GM19025 (cell line): ENCODE measurements around the gene HOXC6.

ENCODE experiments used
- ATAC-seq: cut with Tn5 transposase; IDR thresholded peaks from one replicate; pipeline ENCODE4 v1.9.1; 2021; ENCODE audit warnings: mild to moderate bottlenecking, low read depth, moderate library complexity; ENCODE audit not compliant: unreplicated experiment

The HOXC6 gene

DNA sequence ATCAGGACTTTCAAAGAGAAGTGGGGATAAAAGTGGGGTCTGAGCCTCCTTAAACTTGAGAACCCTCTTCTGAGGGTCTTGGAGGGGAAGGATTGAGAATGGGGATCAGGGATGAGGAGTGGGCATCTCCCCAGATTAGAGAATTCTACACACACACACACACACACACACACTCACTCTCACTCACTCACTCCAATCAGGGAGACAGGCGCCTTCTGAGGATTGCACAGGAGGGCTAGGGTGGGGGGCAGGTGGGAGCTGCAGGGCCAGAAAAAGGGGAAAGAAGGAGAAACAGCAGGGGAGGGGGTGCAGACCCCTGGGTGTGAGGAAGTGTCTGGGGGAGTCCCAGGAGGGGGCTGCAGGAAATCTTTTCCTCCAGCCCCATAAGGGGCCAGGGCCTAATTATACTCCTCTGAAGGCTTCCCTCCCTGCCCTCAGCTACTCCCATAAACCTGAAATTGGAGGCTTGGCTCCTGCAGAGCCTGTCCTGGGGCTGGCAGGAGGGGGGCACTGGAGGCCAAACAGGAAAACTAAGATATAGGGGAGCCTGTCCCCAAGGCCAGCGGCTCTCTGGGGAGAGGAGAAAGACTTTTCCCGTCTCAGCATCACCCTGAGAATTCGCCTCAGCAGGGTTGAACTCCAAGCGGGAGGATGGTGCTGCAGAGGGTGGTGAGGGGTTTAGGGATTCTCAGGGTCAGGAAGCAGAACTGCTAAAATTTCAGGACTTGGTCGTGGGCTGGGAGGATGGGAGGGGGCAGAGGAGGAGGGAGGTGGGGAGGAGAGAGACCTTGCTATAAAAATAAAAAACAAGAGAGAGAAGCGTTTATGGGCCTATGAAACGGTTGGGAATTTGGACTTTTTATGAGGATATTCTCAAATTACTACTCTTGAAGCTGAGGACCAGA lies 26.7 kb upstream of the HOXC6 start:
- no peak for ATAC-seq

DNA sequence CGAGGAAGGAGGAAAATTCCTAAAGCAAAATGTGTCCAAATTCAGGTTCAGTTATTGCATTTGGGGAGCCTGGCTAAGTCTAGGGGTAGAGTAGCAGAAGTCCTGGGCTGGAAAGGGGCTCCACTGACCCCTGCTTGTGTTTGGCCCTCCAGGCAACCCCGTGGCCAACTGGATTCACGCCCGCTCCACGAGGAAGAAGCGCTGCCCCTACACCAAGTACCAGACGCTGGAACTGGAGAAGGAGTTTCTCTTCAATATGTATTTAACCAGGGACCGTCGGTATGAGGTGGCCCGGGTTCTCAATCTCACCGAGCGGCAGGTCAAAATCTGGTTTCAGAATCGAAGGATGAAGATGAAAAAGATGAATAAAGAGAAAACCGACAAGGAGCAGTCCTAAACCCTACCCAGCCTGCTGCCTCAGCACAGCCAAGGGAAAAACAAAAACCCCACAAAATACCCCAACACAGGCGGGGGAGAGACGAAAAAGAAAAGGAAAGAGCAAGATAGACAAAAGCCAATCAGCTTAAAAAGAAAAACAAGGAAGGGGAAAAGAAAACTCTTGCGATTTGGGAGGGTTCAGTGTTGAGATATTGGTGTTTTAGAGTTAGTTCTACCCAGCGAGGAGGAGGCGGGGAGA lies 25.8 kb upstream of the HOXC6 start:
- no peak for ATAC-seq

DNA sequence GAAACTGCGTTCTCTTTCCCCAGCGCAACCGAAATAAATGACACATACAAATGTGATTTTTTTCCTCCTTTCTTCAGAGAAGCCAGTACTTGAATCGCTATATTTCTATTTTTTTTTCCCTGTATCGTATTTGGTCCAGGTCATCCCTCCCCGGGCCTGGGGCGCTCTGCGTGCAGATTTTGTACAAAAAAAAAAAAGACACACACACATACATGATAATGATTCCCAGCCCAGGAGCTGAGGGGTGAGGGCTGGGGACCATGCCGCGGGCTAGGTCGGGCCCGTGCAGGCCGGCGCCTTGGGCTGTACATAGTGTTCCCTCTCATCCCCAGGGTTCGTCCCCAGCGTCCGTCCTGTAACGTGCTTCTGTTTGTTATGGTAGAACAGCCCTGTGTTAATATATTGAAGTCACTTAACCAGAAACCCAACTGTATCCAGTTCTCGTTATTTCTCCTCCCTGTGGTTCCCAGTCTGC lies 25.3 kb upstream of the HOXC6 start:
- no peak for ATAC-seq

DNA sequence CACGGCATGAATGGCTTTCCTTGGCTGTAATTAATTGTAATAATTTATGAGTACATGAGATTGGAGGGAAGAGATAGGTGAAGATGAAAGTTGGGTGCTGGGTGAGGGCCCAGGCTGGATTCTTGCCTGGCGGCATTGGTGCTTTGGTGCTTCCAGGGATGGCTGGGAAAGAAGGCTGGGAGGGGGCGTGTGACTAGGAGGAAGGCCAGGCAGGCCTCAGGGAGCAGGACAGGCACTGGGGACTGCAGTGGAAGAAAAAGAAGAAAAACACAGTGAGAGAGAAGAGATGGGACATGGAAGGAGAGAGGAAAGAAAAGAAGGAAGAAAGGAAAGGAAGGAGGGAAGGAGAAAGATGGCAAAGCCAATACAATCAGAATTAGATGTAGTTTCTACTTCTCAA lies 24.6 kb upstream of the HOXC6 start:
- no peak for ATAC-seq

DNA sequence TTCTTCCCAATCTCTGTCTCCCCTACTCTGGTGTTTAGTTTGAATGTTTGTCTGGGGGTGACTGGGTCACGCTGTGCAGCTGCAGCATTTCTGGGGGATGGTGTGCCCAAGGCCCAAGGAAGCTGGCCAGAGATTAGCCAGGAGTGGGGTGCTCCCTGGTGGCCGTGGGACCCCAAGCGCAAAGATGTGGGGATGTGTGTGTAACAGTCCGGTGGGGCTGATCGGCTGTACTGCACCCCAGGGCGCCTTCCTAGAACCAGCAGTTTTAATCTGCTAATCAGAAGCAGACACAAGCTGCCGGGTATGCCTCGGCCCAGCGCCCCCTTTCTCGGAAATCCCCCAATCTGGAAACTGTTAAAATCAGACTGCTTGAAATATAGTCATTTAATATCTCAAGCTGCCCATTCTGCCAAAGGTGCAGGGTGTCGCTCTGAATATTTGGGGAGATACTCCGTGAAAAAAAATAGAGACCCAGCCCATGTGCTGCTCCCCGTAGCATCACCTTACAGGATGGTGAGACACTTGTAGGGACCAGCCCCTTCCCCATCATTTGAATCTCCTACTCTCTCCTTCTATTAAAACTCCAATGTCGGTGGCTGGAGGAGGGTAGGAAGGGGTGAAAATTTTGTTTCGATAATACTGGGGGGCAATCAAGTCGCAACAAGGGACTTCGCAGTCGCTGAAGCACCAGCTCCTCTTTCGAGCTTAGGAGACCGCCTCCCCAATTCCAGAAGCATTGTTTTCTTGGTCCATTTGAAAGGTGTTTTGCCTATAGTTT lies 24.0 kb upstream of the HOXC6 start:
- ATAC-seq = no peak

DNA sequence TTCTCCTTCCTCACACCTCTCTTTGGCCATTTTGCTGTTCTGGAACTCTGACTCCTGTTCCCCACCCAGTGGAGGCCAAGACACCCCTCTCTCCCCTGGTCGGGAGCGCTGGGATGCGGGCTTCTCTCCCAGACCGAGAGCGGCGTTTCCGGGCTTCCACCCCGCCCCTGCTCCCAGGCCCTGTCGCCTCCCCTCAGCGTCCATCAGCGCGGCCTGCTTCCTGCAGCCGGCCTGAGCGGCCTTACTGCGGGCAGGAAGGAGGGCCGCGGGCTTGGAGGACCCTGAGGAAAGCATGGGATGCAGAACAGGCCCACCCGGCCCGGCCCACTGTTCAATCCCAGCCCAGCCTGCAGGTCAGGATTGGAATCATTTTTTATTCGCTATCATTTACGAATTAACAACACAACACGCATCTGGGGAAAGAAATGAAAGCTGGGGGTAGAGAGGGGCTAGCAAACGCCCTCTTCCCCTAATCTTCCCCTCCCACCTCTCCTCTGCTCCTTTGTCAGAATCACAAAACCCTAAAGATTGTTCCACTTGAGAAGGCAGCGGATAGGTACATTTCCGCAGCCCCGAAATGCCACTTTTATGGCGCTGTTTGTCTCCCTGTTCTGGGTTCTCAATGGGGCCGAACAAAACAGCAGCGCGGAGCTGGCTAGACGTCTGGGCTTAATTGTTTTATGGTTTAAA lies 23.3 kb upstream of the HOXC6 start:
- no peak for ATAC-seq

DNA sequence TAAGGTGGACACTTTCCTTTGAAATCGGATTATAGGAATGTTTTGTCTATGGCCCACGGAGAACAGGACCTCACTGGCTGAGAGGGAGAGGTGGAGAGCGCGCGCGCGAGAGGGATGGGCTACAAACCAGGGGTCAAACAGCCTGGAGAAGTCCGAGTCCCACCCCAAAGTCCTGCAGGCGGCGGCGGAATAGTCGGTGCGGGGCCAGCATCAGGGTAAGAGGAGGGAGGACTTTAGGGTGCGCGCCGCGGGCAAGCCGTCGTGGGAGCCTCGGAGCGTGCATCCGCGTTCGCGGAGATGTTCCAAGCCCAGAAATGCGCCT lies 22.7 kb upstream of the HOXC6 start:
- ATAC-seq = no peak

DNA sequence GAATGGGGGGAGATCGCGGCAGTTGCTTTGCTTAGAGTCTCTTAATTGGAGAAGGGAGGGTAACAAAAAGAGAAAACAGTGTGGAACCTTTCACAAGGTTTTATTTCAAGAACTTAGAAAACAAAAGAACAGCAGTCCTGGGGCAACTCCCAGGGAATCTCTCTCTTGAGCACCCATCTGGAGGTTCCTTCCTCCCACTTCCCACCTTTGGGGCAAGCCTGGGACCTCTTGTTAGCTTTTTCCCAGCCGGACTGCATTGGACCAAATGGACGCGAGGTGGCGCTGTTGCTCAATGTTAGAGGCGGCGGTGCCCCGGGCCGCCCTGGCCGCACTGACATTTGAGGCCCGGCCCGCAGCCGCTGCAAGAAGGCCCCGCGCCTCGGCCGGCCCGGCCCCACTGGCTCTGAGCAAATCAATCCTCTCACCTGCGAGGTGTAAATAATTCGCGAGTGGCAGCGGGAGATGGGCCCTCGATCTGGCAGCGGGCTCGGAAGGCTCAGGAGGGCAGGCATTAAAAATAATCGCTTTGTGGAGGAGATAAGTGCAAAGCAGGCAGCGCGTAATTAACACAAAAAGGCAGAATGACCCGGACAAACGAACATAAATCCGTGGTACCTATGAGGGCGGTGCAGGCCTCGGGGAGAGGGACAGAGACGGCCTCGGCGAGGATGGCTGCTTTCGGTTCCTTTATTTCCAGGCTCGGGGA lies 22.2 kb upstream of the HOXC6 start:
- no peak for ATAC-seq

DNA sequence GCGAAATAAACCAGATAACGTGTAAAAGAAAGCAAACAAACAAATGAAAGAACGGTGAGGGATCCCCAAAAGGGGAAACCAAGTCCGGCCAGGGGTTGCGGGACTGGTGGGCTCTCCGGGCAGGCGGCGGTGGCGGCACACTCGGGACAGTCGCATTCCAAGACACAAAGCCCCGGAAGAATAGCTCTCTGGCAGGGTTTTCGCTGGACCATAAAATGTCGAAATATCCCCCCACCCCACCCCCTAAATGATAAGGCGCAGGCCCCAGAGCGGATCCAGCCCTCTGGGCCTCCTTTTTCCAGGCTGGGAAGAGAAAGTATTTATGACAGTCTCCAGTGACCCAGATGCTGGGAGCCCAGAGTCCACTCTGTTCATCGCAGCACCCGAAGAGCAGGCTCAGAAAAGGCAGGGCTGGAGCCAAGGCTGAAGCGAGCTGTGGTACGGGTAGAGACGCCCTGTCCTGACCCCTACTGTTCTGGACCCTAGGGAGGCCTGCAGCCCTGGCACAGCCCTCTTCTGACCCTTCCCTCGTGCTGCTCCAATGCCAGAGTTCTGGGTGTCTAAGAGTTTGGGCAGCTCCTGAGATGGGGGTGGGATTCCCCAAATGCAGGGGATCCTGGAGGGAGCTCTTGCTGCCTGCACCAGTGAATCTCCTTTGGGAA lies 21.6 kb upstream of the HOXC6 start:
- ATAC-seq = no peak

DNA sequence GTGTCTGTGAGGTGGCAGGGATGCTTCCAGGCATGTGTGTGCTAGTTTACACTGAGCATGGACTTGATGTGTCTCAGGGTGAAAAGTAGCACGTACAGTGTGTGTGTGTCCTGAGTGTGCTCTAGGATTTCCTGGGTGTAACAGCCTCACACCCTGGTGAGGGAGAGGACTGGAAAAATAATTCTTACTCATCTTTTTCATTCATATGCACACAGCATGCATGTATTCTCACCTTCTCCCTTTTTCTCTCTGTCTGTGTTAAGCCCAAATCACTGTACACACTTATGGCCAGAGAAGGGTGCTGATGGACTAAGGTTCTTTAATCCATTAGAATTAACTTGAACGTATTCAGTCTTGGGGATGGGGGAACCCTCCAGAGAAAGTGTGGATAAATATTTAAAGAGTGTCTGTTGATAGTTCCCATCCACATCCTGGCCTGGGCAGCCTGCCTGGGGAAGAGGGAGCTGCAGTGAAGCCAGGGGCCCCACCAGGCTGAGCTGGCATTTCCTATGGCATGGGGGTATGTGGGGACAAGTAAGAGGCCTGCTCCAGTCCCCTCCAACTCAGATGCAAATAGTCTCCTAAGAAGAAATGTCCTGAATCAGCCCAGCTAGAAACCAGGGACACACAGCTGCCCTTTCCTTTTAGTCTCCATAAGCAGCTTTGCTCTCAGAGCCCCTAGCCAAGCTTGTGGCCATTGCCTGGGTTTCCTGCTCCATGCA lies 20.5 kb upstream of the HOXC6 start:
- ATAC-seq = no peak

DNA sequence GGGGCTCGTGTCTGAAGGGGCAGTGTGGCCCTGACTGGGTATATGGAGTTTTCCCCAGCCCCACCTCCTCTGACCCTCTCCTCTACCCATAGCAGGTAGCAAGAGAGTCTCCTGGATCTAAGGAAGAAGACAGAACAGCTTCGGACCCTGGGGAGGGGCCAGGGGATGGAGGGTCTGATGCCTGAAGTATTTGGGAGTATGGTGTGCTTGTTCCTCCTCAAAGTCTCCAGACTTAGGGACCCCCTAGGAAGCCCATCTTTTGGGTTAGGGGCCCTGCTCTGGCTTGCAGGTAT lies 20.0 kb upstream of the HOXC6 start:
- ATAC-seq = no peak

DNA sequence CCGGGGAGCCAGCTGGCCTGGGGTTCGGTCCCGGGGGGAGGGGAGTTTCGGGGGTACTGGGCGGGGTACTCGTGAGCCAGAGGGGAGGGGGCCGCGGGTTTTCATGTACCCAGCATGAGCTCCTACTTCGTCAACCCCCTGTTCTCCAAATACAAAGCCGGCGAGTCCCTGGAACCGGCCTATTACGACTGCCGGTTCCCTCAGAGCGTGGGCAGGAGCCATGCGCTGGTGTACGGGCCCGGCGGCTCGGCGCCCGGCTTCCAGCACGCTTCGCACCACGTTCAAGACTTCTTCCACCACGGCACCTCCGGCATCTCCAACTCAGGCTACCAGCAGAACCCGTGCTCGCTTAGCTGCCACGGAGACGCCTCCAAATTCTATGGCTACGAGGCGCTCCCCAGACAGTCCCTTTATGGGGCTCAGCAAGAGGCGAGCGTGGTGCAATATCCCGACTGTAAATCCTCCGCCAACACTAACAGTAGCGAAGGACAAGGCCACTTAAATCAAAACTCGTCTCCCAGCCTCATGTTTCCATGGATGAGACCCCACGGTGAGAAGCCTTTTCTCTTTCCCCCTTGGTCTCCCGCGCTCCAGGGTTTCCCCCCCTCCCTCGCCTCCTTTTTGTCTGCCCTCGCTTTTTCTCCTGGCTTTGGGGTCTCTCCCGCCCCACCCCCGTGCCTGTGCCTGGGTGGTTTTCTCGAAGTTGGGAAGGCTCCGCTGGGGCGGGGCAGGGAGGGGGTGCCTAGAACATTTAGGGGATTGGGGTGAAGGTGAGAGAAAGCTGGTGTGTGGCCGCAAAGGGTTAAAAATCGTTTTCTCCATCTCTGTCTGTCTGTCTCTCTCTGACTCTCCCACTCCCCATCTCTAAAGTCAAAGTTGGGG lies 18.8 kb upstream of the HOXC6 start:
- ATAC-seq = no peak

DNA sequence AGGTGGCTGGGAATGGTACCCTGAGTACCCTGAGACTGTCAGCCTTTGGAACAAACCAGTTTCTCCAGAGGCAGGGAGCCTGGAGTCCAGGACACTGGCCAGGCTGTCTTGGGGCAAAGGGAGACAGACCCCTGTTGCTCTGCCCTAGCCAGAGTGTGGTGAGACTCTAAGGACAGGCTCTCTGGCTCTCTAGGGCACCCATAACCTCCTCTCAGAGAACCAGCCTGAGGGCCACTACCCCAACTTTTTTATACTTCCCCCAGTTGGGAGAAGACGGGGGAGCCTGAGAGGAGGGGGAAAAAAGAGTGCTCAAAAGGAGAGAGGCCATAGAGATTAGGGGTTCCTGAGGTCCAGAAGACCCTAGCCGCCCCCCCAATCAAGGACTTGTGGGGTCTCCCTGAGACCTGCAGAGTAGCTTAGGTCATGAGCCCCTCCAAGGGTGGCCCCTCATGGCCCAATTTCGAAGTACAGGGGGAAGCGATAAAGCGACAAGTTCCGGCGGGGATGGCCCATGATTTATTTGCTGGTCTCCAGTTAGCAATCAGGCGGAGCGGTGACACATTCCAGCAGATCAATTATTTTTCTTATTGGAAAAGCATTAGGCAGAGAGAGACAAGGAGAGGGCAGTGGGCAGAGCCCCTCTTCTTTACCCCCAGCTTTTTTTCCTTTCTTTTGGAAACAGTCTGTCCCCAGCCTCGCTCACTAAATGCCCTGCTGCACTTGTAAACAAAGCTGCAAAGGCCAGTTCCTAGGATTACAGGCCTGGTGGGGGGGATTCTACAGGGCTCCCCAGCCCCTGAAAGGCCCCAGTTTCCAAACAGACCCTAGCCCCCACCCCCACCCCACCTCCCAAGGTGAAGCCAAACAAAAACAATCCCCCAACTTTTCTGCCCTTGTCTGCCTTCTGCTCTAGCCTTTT lies 17.9 kb upstream of the HOXC6 start:
- ATAC-seq = no peak

DNA sequence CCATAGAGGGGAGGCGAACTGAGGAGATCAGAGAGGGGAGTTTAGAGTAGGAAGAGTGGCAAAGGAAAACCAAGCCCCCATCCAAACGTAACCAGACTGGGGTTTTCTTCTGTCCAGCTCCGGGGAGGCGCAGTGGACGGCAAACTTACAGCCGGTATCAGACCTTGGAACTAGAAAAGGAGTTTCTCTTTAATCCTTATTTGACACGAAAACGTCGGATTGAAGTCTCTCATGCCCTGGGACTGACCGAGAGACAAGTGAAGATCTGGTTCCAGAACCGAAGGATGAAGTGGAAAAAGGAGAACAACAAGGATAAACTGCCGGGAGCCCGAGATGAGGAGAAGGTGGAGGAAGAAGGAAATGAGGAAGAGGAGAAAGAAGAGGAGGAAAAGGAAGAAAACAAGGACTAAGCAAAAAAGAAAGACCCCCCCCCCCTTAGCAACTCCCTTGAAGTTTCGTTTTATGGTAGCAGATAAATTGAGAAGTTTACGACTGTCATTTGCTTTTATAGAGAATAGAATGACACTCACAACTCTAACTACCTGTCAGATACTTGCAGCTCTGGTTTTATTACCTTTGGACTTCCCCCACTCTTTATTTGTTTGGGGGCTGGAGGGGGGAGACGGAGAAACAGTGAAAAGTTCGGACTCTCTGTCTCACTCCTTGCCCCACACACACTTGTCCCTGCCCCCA lies 17.1 kb upstream of the HOXC6 start:
- no peak for ATAC-seq

DNA sequence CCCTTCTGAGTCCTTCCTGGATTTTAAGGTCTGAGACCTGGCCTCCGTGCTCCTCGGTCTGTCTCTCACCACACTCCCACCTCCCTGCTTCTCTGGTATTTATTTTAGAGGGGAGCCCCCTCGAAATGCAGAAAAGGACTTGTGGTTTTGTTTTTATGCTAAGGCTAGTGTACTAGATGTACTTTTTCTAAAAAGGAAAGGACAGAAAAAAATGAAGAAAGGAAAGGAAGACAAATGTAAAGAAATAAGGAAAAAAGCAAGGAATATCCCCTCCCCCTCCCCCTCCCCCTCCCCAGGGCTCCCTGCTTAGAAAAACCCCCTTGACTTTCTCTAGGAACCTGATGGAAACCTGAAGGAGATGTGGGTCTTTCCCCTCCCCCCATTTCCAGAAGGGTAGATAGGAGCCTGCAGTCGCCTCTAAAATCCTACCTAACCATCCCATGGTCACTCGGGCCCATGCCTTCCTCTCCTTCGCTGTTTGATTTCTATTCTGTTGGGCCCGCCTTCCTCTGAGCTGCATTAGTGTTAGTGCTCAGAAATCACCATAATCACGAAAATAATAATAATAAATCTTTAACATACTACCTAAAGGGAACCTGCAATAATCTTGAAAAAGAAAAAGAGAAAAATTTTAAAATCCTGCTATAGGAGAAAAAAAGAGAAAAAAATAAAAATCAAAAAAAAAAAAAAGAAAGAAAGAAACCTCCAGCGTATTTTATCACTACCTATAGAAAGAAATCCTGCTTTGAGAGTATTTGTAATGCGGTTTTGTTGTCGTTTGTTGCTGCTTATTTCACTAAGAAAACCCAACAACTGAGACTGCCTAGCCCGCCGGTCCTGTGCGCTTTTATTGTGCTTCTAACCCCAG lies 16.3 kb upstream of the HOXC6 start:
- no peak for ATAC-seq
